ENCODE results near the gene MUC21. TPM values are rescaled to one million over a fixed set of nuclear protein-coding genes. Genes with fewer than 3 reads are reported as not detected.

MUC21 gene
- total and polyA plus RNA-seq, 11 donors, result 0.10 TPM; not detected in 10

DNA sequence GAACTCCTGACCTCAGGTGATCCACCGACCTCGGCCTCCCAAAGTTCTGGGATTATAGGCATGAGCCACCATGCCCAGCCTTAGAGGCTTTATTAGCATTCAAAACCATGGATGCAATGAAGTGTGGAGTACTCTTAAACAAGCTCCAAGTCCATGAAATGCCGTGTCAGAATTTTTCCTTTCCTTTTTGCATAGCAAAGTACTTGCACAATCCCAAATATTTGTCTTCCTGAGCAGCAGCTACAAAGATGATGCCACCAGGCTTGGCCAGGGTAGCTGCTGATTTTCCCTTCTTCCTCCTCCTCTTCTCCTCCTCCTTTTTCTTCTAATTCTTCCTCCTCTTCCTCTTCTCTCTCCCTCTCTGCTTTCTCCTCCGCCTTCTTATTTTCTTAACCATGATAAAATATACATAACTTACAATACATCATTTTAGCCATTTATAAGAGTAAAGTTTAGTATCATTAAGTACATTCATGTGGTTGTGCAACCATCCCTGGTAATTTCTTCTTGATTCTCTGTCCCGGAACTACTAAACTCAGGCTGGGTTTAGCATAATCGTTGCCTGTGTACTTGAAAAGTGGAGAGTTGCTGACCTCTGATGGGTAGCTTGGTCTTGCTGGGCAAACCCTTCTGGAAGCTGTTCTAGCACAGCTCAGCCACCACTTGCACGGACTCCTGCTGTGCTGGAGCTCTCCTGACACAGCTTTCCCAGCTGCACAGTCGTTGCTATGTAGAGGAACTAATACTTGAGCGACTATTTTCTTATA, 22.4 kb upstream of the MUC21 start:
- H3K27ac ChIP-seq, result no peak overlapping the region
- no peaks in the 10 kb centered on the region for H3K9me3 ChIP-seq
- no peaks in the 10 kb centered on the region for H3K36me3 ChIP-seq
- H3K4me1 ChIP-seq, result peaks cover 0 to 2% (median 0%) of the 10 kb centered on the region in 12 donors
- ATAC-seq (no peak), DNase-seq (no peak)
- H3K4me3 ChIP-seq, result no peak overlapping the region
- H3K27me3 ChIP-seq, result peaks cover 0 to 26% (median 0%) of the 10 kb centered on the region in 9 donors
- intact Hi-C loops (cut with DNase I), result no loop called here
- TF ChIP-seq, protein P1, sequence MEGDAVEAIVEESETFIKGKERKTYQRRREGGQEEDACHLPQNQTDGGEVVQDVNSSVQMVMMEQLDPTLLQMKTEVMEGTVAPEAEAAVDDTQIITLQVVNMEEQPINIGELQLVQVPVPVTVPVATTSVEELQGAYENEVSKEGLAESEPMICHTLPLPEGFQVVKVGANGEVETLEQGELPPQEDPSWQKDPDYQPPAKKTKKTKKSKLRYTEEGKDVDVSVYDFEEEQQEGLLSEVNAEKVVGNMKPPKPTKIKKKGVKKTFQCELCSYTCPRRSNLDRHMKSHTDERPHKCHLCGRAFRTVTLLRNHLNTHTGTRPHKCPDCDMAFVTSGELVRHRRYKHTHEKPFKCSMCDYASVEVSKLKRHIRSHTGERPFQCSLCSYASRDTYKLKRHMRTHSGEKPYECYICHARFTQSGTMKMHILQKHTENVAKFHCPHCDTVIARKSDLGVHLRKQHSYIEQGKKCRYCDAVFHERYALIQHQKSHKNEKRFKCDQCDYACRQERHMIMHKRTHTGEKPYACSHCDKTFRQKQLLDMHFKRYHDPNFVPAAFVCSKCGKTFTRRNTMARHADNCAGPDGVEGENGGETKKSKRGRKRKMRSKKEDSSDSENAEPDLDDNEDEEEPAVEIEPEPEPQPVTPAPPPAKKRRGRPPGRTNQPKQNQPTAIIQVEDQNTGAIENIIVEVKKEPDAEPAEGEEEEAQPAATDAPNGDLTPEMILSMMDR (IDR thresholded peaks at IDR 0.05), result no peak
- TF ChIP-seq POLR2A (IDR thresholded peaks at IDR 0.05), result no peak
- 71 to 83% (median 79%) methylated on average over 9 of the region's 9 CpGs for WGBS, 4 donors

GRCh38 chr6:30962716-30963115, 20.8 kb upstream of the MUC21 start:
- DNase-seq, result no peak
- no peaks in the 10 kb centered on the region for H3K36me3 ChIP-seq
- peaks cover 0 to 15% (median 0%) of the 10 kb centered on the region in 9 donors for H3K27me3 ChIP-seq
- no peak overlapping the region for H3K27ac ChIP-seq
- H3K4me1 ChIP-seq, result no peaks in the 10 kb centered on the region
- ATAC-seq, result no peak
- intact Hi-C loops (cut with DNase I), result no loop called here
- no peaks in the 10 kb centered on the region for H3K9me3 ChIP-seq
- no peak for TF ChIP-seq POLR2A (IDR thresholded peaks at IDR 0.05)
- TF ChIP-seq, protein P1 (IDR thresholded peaks at IDR 0.05), result no peak
- H3K4me3 ChIP-seq, result no peak overlapping the region

DNA sequence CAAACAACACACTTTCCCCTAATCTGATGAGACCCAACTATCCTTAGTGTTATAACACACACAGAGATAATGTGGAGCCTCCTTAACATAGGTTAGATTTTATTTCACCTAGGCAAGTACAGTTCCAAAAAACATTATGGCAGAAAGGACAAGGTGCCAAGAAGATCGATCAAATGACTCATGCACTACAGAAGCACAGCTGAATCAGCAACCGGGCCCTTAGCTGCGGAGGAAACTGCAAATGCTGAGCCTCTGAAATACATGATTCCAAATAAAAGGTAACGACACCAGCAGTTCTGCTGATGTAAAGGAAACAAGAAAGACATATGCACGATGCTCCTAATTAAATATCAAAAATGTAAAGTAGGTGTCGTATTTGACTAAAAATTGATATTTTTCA, 19.9 kb upstream of the MUC21 start:
- ATAC-seq (no peak), DNase-seq (no peak)
- intact Hi-C loops (cut with DNase I), result no loop called here
- TF ChIP-seq, protein P1 (IDR thresholded peaks at IDR 0.05), result no peak
- TF ChIP-seq POLR2A (IDR thresholded peaks at IDR 0.05), result no peak
- Histone ChIP-seq H3K36me3 (no peaks in the 10 kb centered on the region), H3K27me3 (peaks cover 0 to 15% (median 0%) of the 10 kb centered on the region in 9 donors), H3K9me3 (no peaks in the 10 kb centered on the region), H3K4me1 (no peaks in the 10 kb centered on the region), H3K4me3 (no peak overlapping the region), H3K27ac (no peak overlapping the region)
- 76 to 88% (median 86%) methylated on average over 6 of the region's 6 CpGs for WGBS, 4 donors

GRCh38 chr6:30964075-30964474, 19.4 kb upstream of the MUC21 start:
- Histone ChIP-seq H3K4me1 (no peaks in the 10 kb centered on the region), H3K27ac (no peak overlapping the region), H3K27me3 (peaks cover 0 to 15% (median 0%) of the 10 kb centered on the region in 9 donors), H3K36me3 (no peaks in the 10 kb centered on the region), H3K9me3 (no peaks in the 10 kb centered on the region), H3K4me3 (no peak overlapping the region)
- DNase-seq (no peak), ATAC-seq (peak in 1 of 4 donors; percentile 13)
- WGBS, 4 donors, result 66 to 92% (median 80%) methylated on average over 4 of the region's 4 CpGs
- no peak for TF ChIP-seq POLR2A (IDR thresholded peaks at IDR 0.05)
- TF ChIP-seq, protein P1 (IDR thresholded peaks at IDR 0.05), result no peak
- intact Hi-C loops (cut with DNase I), result no loop called here
